Transverse colon (tissue), 1 donor: ENCODE measurements around the gene CMPK1.

Source experiments
- EP300 ChIP-seq: sonication (generic); formaldehyde crosslinking; IDR thresholded peaks from one replicate; pipeline ENCODE4 v1.6.1; 2017; ENCODE audit warnings: antibody characterized with exemption, low read depth
- POLR2A ChIP-seq: fragments of 450-650 bp; IDR thresholded peaks from one replicate; pipeline ENCODE4 v1.6.1; 2016; ENCODE audit warnings: antibody characterized with exemption, mild to moderate bottlenecking, moderate library complexity

DNA sequence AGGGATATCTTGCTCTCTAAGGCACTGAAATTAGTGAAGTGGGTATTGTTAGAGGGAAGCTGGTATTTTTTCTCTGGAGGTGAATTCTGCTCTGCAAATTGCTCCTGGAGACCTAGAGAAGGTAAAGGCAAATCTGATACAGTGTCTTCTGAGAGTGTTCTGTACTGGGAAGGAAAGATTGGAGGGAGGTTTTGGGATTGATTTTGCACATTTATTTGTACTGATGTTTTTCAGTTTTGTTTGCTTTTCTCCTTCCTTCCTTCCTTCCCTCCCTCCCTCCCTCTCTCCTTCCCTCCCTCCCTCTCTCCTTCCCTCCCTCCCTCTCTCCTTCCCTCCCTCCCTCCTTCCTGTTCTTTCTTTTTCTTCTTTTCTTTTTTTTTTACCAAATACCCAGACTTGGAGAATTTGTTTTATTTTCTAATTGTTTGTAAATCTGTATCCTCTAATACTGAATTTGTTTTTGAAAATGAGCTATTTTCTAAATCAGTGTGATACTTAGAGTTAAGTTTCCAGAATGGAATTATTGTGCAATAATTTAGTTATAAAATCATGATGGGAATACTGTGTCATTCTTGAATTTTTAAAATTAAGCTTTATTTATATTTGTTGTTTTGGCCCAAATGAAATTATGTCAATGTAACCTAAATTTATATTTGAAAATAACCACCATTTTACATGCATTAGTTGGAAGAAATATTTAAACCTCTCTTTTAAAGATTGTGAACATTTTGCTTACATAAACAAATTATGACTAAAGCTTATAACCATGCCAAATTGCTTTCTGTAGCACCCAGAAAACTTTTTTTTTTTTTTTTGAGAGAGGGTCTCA is 4.9 kb downstream of the CMPK1 start:
- no peak for TF ChIP-seq POLR2A
- no peak for TF ChIP-seq EP300
